H1 (cell line): ENCODE results near the gene ZBTB9. TPM values are rescaled to one million over a fixed set of nuclear protein-coding genes. Genes with fewer than 3 reads are reported as not detected.
A peak's percentile ranks its signal among the peaks of the same experiment; 100 is the strongest.

Experiments used
- CTCF ChIA-PET: fragments of 300-600 bp; sonication (Branson Sonifier 250); formaldehyde crosslinking; loops from one replicate; lab custom pipeline; 2021; ENCODE audit not compliant: partially characterized antibody; lab: Charles Lee
- POLR2A ChIA-PET: fragments of 300-600 bp; sonication (Branson Sonifier 250); formaldehyde crosslinking; loops from one replicate; lab custom pipeline; 2021; ENCODE audit warnings: inconsistent platforms; ENCODE audit not compliant: partially characterized antibody; lab: Charles Lee
- DNase-seq, 2 experiments: peaks; one replicate each; pipeline versions ENCODE4 v3.0.0 to v3.0.0-alpha.2; 2010 to 2022; ENCODE audit warnings: low spot score in 2 of 2, low read depth in 1 of 2, mixed read lengths in 1 of 2
- FAIRE-seq: peaks from 2 replicates; lab custom pipeline; 2011; peaks lifted over from hg19 to GRCh38; lab: Jason Lieb, UNC
- H2AFZ ChIP-seq: 2 replicates; pipeline ENCODE4 v1.8.1; 2012; ENCODE audit warnings: low read length, inconsistent platforms
- H2AK5ac ChIP-seq: 2 replicates; pipeline ENCODE4 v1.6.1; 2013; ENCODE audit warnings: low read depth, low read length
- H2BK120ac ChIP-seq: replicated peaks from 2 replicates; pipeline ENCODE3; 2013; ENCODE audit warnings: low read depth, low read length, inconsistent platforms
- H2BK12ac ChIP-seq: 2 replicates; pipeline ENCODE4 v1.6.1; 2013; ENCODE audit warnings: low read depth, low read length
- H2BK15ac ChIP-seq: 2 replicates; pipeline ENCODE4 v1.6.1; 2013; ENCODE audit warnings: low read length
- H2BK20ac ChIP-seq: 2 replicates; pipeline ENCODE4 v1.6.1; 2013; ENCODE audit warnings: low read length
- H2BK5ac ChIP-seq: 2 replicates; pipeline ENCODE4 v1.6.1; 2013; ENCODE audit warnings: low read depth, low read length
- H3K14ac ChIP-seq: 2 replicates; pipeline ENCODE4 v1.6.1; 2013; ENCODE audit warnings: inconsistent platforms; ENCODE audit not compliant: insufficient read length
- H3K18ac ChIP-seq: 2 replicates; pipeline ENCODE4 v1.6.1; 2013; ENCODE audit warnings: low read length; ENCODE audit errors: extremely low read depth
- H3K23ac ChIP-seq: 2 replicates; pipeline ENCODE4 v1.6.1; 2013; ENCODE audit warnings: inconsistent platforms; ENCODE audit not compliant: insufficient read length
- H3K23me2 ChIP-seq: 2 replicates; pipeline ENCODE4 v1.6.1; 2013; ENCODE audit warnings: low read depth, low read length
- H3K27ac ChIP-seq: 2 replicates; pipeline ENCODE4 v1.6.1; 2011; ENCODE audit warnings: low read depth, low read length, inconsistent platforms
- H3K27me3 ChIP-seq, 4 experiments: replicated peaks in 1 of 4; 1 replicate in 1 of 4; 2 replicates in 3 of 4; pipeline versions ENCODE4 v1.6.1 to v1.8.1; 2011 to 2013; ENCODE audit warnings: low read length in 3 of 4, mild to moderate bottlenecking in 3 of 4, inconsistent platforms in 2 of 4, mixed read lengths in 2 of 4, moderate library complexity in 1 of 4; ENCODE audit not compliant: control insufficient read depth in 3 of 4, insufficient read depth in 3 of 4; ENCODE audit errors: extremely low read depth in 1 of 4
- H3K36me3 ChIP-seq, 4 experiments: 2 replicates each; pipeline versions ENCODE4 v1.6.1 to v1.8.1; 2011 to 2013; ENCODE audit warnings: mild to moderate bottlenecking in 4 of 4, low read length in 3 of 4, moderate library complexity in 2 of 4, control low read depth in 1 of 4, inconsistent platforms in 1 of 4; ENCODE audit not compliant: insufficient read depth in 4 of 4, control insufficient read depth in 2 of 4
- H3K4ac ChIP-seq: replicated peaks from 2 replicates; pipeline ENCODE3; 2013; ENCODE audit warnings: low read length, low read depth, mixed read lengths, inconsistent platforms; ENCODE audit not compliant: insufficient read length
- H3K4me1 ChIP-seq, 4 experiments: replicated peaks in 1 of 4; 1 replicate in 1 of 4; 2 replicates in 3 of 4; pipeline versions ENCODE4 v1.6.1 to v1.8.1; 2011 to 2013; ENCODE audit warnings: low read length in 3 of 4, inconsistent platforms in 2 of 4, mixed read lengths in 1 of 4; ENCODE audit not compliant: insufficient read depth in 4 of 4, control insufficient read depth in 3 of 4
- H3K4me2 ChIP-seq, 2 experiments: 2 replicates each; pipeline versions ENCODE4 v1.6.1 to v1.8.1; 2011 to 2013; ENCODE audit warnings: low read depth in 2 of 2, low read length in 2 of 2, control low read depth in 1 of 2, inconsistent platforms in 1 of 2, mild to moderate bottlenecking in 1 of 2; ENCODE audit not compliant: insufficient read depth in 1 of 2
- H3K4me3 ChIP-seq, 4 experiments: fragments of 200-600, 300-600 bp in 1 of 4; sonication (generic), shearing (Covaris generic), sonication (Bioruptor Twin) in 1 of 4; 2 replicates each; pipeline versions ENCODE4 v1.5.1 to v1.8.1; 2011 to 2016; ENCODE audit warnings: low read length in 4 of 4, low read depth in 3 of 4, control low read depth in 2 of 4, inconsistent platforms in 2 of 4, mild to moderate bottlenecking in 2 of 4, mixed read lengths in 1 of 4, moderate library complexity in 1 of 4; ENCODE audit not compliant: insufficient read depth in 2 of 4; ENCODE audit errors: extremely low read depth in 1 of 4
- H3K56ac ChIP-seq: replicated peaks from 2 replicates; pipeline ENCODE3; 2013; ENCODE audit warnings: low read depth, mild to moderate bottlenecking, mixed read lengths, low read length, inconsistent platforms; ENCODE audit not compliant: insufficient read length
- H3K79me1 ChIP-seq: 2 replicates; pipeline ENCODE4 v1.6.1; 2013; ENCODE audit warnings: low read depth, low read length, control low read depth
- H3K79me2 ChIP-seq, 2 experiments: 2 replicates each; pipeline versions ENCODE4 v1.6.1 to v1.8.1; 2012 to 2013; ENCODE audit warnings: low read length in 2 of 2, mild to moderate bottlenecking in 2 of 2, inconsistent platforms in 1 of 2; ENCODE audit not compliant: insufficient read depth in 2 of 2, control insufficient read depth in 1 of 2
- H3K9ac ChIP-seq, 4 experiments: replicated peaks in 1 of 4; 1 replicate in 1 of 4; 2 replicates in 3 of 4; pipeline versions ENCODE4 v1.6.1 to v1.8.1; 2011 to 2013; ENCODE audit warnings: low read depth in 3 of 4, low read length in 3 of 4, control low read depth in 2 of 4, mild to moderate bottlenecking in 2 of 4, moderate library complexity in 2 of 4, inconsistent platforms in 1 of 4; ENCODE audit errors: extremely low read depth in 1 of 4
- H3K9me3 ChIP-seq, 2 experiments: 2 replicates each; pipeline versions ENCODE4 v1.6.1 to v1.8.1; 2012 to 2013; ENCODE audit warnings: mild to moderate bottlenecking in 2 of 2, moderate library complexity in 2 of 2, control low read depth in 1 of 2, inconsistent platforms in 1 of 2, low read depth in 1 of 2, low read length in 1 of 2, mixed read lengths in 1 of 2; ENCODE audit not compliant: insufficient read depth in 2 of 2
- H4K20me1 ChIP-seq, 2 experiments: replicated peaks in 1 of 2; 2 replicates each; pipeline versions ENCODE3 to v1.8.1; 2011 to 2013; ENCODE audit warnings: inconsistent platforms in 2 of 2, low read length in 2 of 2, mild to moderate bottlenecking in 1 of 2; ENCODE audit not compliant: insufficient read depth in 2 of 2, control insufficient read depth in 1 of 2
- H4K5ac ChIP-seq: 2 replicates; pipeline ENCODE4 v1.6.1; 2013; ENCODE audit warnings: low read length, low read depth, mixed read lengths, inconsistent platforms; ENCODE audit not compliant: insufficient read length
- H4K8ac ChIP-seq: 2 replicates; pipeline ENCODE4 v1.8.0; 2013; ENCODE audit warnings: mild to moderate bottlenecking, moderate library complexity, low read length, inconsistent platforms; ENCODE audit not compliant: insufficient read depth; ENCODE audit errors: extremely low read depth
- H4K91ac ChIP-seq: replicated peaks from 2 replicates; pipeline ENCODE3; 2013; ENCODE audit warnings: low read length, mixed read lengths, inconsistent platforms; ENCODE audit not compliant: insufficient read length
- CHD1 ChIP-seq: IDR thresholded peaks from 2 replicates; pipeline ENCODE4 v1.6.1; 2012; ENCODE audit warnings: low read depth, low read length, improper control_type of control experiment
- HDAC2 ChIP-seq, 2 experiments: fragments of 300-600 bp in 1 of 2; sonication (generic) in 1 of 2; IDR thresholded peaks; 2 replicates each; pipeline ENCODE4 v1.6.1; 2011 to 2012; ENCODE audit warnings: low read depth in 2 of 2, low read length in 2 of 2, mild to moderate bottlenecking in 2 of 2, moderate library complexity in 2 of 2, borderline replicate concordance in 1 of 2, inconsistent platforms in 1 of 2
- PHF8 ChIP-seq: fragments of 200-600 bp; sonication (generic); conservative IDR thresholded peaks from 2 replicates; pipeline ENCODE4 v1.7.1; 2012; ENCODE audit warnings: low read depth, mild to moderate bottlenecking, inconsistent platforms, low read length, moderate library complexity
- TCF12 ChIP-seq: IDR thresholded peaks from 2 replicates; pipeline ENCODE4 v1.6.1; 2011; ENCODE audit warnings: low read depth, mild to moderate bottlenecking, low read length
- WGBS, 2 experiments: shearing (Covaris generic) in 1 of 2; methylation state at CpG; one replicate each; pipeline versions ENCODE4 v1.1.6 to v1.1.7; 2013 to 2015; ENCODE audit warnings: low lambda C conversion rate in 2 of 2, mixed read lengths in 2 of 2, inconsistent platforms in 1 of 2, low coverage in 1 of 2, missing lambda C conversion rate in 1 of 2; ENCODE audit not compliant: insufficient replicate concordance in 2 of 2, insufficient coverage in 1 of 2, insufficient read length in 1 of 2; ENCODE audit errors: extremely low coverage in 1 of 2, missing lambda C conversion rate in 1 of 2; 5-methylcytosine and 5-hydroxymethylcytosine counted together
- polyA plus RNA-seq, 7 experiments: library from polyadenylated mRNA; depleted of rRNA in 3 of 7; stranded (reverse) in 5 of 7; unstranded in 2 of 7; fragments of >200 nt in 5 of 7; fragments of 200-250 nt in 2 of 7; gene quantifications; 1 replicate in 5 of 7; 2 replicates in 1 of 7; 4 replicates in 1 of 7; pipeline versions ENCODE4 v1.2.1 to v1.2.3, GENCODE V29; 2011 to 2013; ENCODE audit warnings: missing spikeins in 2 of 7, mixed read lengths in 2 of 7
- total RNA-seq: library from RNA; stranded (reverse); fragmentation: NEBNext Ultra II Directional; extraction: Animal tissue kit (Norgen Biotek cat#: 25700); gene quantifications from 2 replicates; pipeline ENCODE4 v1.2.1, GENCODE V29; 2021
- TF ChIP-seq, protein P1 (sequence below): IDR thresholded peaks from 2 replicates; pipeline ENCODE4 v1.6.1; 2011; ENCODE audit warnings: low read depth, mild to moderate bottlenecking, low read length; ENCODE audit not compliant: insufficient read depth
- TF ChIP-seq, protein P2 (sequence below), 3 experiments: IDR thresholded peaks; 1 replicate in 2 of 3; 2 replicates in 1 of 3; pipeline versions ENCODE4 v1.5.1 to v1.6.1; 2011; ENCODE audit warnings: low read length in 3 of 3, mild to moderate bottlenecking in 3 of 3, inconsistent platforms in 2 of 3, low read depth in 1 of 3, moderate library complexity in 1 of 3; ENCODE audit not compliant: insufficient read depth in 1 of 3; ENCODE audit errors: control extremely low read depth in 1 of 3

The ZBTB9 gene
- total and polyA plus RNA-seq, 2 of the 8 experiments (the other 6 are each of a cell fraction or from before 2014, with no cell fraction given) = 16.9 to 20.2 TPM

DNA sequence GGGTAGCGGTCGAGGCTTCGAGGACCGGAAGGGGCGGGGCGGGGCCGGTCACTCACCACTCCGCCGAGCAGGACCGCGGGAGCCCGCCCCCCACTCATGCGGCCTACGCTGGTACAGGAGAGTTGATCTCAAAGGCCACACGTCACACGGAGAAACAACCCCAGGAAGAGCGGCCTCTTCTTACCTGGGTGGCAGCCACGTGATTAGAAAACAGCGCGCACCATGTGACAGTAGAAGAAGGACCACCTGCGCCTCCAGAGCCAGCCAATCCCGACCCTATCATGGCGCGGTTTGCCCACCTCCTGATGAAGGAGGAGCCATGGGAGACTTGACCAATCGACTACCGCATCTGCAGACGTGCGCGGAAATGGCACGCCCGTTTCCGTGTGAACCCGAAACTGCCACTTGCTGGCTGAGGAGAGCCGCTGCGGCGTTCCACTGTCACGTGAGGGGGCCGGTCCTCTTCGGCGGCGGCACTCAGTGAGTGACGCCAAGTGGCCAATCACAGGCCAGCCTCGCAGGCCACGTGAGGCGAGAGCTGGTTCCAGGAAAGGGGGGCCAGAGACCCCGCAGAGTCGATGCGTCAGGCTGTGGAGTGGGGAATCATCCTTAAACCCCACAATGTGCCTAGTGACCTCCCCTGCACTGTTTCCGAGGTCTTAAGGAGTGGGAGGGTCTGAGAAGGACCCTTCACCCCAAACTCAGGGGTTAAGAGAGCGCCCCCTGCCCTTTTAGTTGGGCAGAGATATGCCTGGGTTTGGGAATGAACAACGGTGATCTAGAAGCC lies 36.3 kb upstream of the ZBTB9 start, which contains the start of gene CUTA:
CUTA (minus strand) TSS at position 205 of the 787 bp plus-strand sequence; CDS start at position 98, 107 bp downstream.
- H4K20me1 ChIP-seq = peaks cover 4 to 17% of the 10 kb centered on the region in 2 experiments
- peak within 1 kb of the TSS; percentile 76; the same call in 1 of the 2 replicates for H4K8ac ChIP-seq
- FAIRE-seq (peak; percentile 82), DNase-seq (peak; percentile 92 to 99)
- 4% methylated on average over 43 of the region's 51 CpGs; no CpG with 5 or more reads in 1 of the 2 experiments for WGBS, 2 experiments
- no peak within 1 kb of the TSS for H3K14ac ChIP-seq
- peaks cover 12% of the 10 kb centered on the region; the same call in 1 of the 2 replicates for H3K79me1 ChIP-seq
- ChIA-PET CTCF (interaction anchor here (0.6 to 5.7 kb wide), 8 partner anchors 7 to 121 kb away, joined by 3 to 37 read pairs (median 4); partner anchors contain the start of gene ZBTB22), POLR2A (interaction anchor here (0.6 to 4.4 kb wide), 14 partner anchors 8 to 213 kb away, joined by 3 to 82 read pairs (median 6); partner anchors contain the start of genes B3GALT4, RPS18, VPS52 and ZBTB22)
- peak within 1 kb of the TSS; percentile 81 for H2BK5ac ChIP-seq
- H2BK20ac ChIP-seq = no peak within 1 kb of the TSS
- H3K4me1 ChIP-seq = peaks cover 8 to 34% (median 15%) of the 10 kb centered on the region in 4 experiments
- peak within 1 kb of the TSS; percentile 43 for H3K56ac ChIP-seq
- peak within 1 kb of the TSS; percentile 79 for H2AK5ac ChIP-seq
- no peak within 1 kb of the TSS for H3K23ac ChIP-seq
- no peaks in the 10 kb centered on the region for H3K27me3 ChIP-seq
- H2AFZ ChIP-seq = no peak within 1 kb of the TSS; the same call in 1 of the 2 replicates
- peak within 1 kb of the TSS; percentile 75 to 99 (median 93) for H3K4me3 ChIP-seq
- peak within 1 kb of the TSS; percentile 42 for H4K5ac ChIP-seq
- peaks cover 21% of the 10 kb centered on the region for H3K23me2 ChIP-seq
- peak within 1 kb of the TSS; percentile 89 for H3K27ac ChIP-seq
- peaks cover 7 to 35% (median 25%) of the 10 kb centered on the region in 4 experiments; a peak in 7 of 8 replicates for H3K36me3 ChIP-seq
- peak within 1 kb of the TSS; percentile 75 to 89 (median 86) for H3K9ac ChIP-seq
- peak within 1 kb of the TSS; percentile 66 for H2BK120ac ChIP-seq
- peak within 1 kb of the TSS; percentile 30 for H3K4ac ChIP-seq
- peak within 1 kb of the TSS; percentile 89 to 93 for H3K4me2 ChIP-seq
- H2BK15ac ChIP-seq = peak within 1 kb of the TSS; percentile 8; the same call in 1 of the 2 replicates
- H3K18ac ChIP-seq = peak within 1 kb of the TSS; percentile 72
- H3K9me3 ChIP-seq = no peaks in the 10 kb centered on the region
- H2BK12ac ChIP-seq = peak within 1 kb of the TSS; percentile 45; the same call in 1 of the 2 replicates
- peaks cover 19 to 50% of the 10 kb centered on the region in 2 experiments for H3K79me2 ChIP-seq
- peak within 1 kb of the TSS; percentile 85 for H4K91ac ChIP-seq
- TF ChIP-seq TCF12 (peak; percentile 16; the same call in 1 of the 2 replicates), HDAC2 (IDR thresholded peaks at IDR 0.05; ENCODE audit: borderline replicate concordance in 1 of 2, low read depth in 2 of 2, low read length in 2 of 2) (peak; percentile 8 to 25; a peak in 2 of 4 replicates), CHD1 (no peak), PHF8 (peak; percentile 41)
- TF ChIP-seq, protein P1, sequence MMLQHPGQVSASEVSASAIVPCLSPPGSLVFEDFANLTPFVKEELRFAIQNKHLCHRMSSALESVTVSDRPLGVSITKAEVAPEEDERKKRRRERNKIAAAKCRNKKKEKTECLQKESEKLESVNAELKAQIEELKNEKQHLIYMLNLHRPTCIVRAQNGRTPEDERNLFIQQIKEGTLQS = peak; percentile 97
- TF ChIP-seq, protein P2, sequence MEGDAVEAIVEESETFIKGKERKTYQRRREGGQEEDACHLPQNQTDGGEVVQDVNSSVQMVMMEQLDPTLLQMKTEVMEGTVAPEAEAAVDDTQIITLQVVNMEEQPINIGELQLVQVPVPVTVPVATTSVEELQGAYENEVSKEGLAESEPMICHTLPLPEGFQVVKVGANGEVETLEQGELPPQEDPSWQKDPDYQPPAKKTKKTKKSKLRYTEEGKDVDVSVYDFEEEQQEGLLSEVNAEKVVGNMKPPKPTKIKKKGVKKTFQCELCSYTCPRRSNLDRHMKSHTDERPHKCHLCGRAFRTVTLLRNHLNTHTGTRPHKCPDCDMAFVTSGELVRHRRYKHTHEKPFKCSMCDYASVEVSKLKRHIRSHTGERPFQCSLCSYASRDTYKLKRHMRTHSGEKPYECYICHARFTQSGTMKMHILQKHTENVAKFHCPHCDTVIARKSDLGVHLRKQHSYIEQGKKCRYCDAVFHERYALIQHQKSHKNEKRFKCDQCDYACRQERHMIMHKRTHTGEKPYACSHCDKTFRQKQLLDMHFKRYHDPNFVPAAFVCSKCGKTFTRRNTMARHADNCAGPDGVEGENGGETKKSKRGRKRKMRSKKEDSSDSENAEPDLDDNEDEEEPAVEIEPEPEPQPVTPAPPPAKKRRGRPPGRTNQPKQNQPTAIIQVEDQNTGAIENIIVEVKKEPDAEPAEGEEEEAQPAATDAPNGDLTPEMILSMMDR (IDR thresholded peaks at IDR 0.05; ENCODE audit: control extremely low read depth in 1 of 3, insufficient read depth in 1 of 3, low read depth in 1 of 3, low read length in 3 of 3) = peak in 1 of 3 experiments; percentile 64; a peak in 2 of 4 replicates
